Chondrocyte (in vitro differentiated cells): ENCODE data around the gene GAMT. TPM values are rescaled to one million over a fixed set of nuclear protein-coding genes. Genes with fewer than 3 reads are reported as not detected.
A peak's percentile ranks its signal among the peaks of the same experiment; 100 is the strongest.
"Not testable (repeated sequence)": the region's sequence is repeated elsewhere in the genome, so short reads cannot be mapped to it uniquely, and the experiment has no call there.

ENCODE experiments used
- DNase-seq: peaks from one replicate; pipeline ENCODE4 v3.0.0; 2021; ENCODE audit warnings: mixed read lengths, low spot score
- H3K27ac Mint-ChIP-seq: one replicate; pipeline ENCODE4 v1.8.0; 2021; ENCODE audit warnings: mild to moderate bottlenecking, moderate library complexity, mixed read lengths; ENCODE audit not compliant: unreplicated experiment
- H3K27me3 Mint-ChIP-seq: 2 replicates; pipeline ENCODE4 v1.8.0; 2021; ENCODE audit warnings: low read depth, mixed read lengths
- H3K36me3 Mint-ChIP-seq: 2 replicates; pipeline ENCODE4 v1.8.0; 2021; ENCODE audit warnings: low read depth, mixed read lengths
- H3K4me1 Mint-ChIP-seq: 2 replicates; pipeline ENCODE4 v1.8.0; 2021; ENCODE audit warnings: low read depth, mild to moderate bottlenecking, mixed read lengths
- H3K4me3 Mint-ChIP-seq: one replicate; pipeline ENCODE4 v1.8.0; 2021; ENCODE audit warnings: mild to moderate bottlenecking, moderate library complexity, mixed read lengths; ENCODE audit not compliant: unreplicated experiment
- H3K9me3 Mint-ChIP-seq: 2 replicates; pipeline ENCODE4 v1.8.0; 2021; ENCODE audit warnings: low read depth, mixed read lengths
- total RNA-seq: library from RNA; stranded (reverse); gene quantifications from 3 replicates; pipeline ENCODE4 v1.2.1, GENCODE V29; 2021
- TF ChIP-seq, protein P1 (sequence below): fragments of 200-600 bp; sonication (generic); IDR thresholded peaks from 2 replicates; pipeline ENCODE4 v1.5.0; 2021; ENCODE audit warnings: antibody characterized with exemption, mild to moderate bottlenecking, moderate library complexity

GAMT gene
- total RNA-seq, 1 donor from 2014 or later, result 32.5 TPM

- Mint-ChIP-seq H3K4me3 (peak overlapping the region; percentile 48), H3K36me3 (peaks cover 13% of the 10 kb centered on the region), H3K9me3 (no peaks in the 10 kb centered on the region), H3K27ac (no peak overlapping the region), H3K27me3 (no peaks in the 10 kb centered on the region), H3K4me1 (peaks cover 38% of the 10 kb centered on the region)
- DNase-seq, result no peak
- TF ChIP-seq, protein P1, sequence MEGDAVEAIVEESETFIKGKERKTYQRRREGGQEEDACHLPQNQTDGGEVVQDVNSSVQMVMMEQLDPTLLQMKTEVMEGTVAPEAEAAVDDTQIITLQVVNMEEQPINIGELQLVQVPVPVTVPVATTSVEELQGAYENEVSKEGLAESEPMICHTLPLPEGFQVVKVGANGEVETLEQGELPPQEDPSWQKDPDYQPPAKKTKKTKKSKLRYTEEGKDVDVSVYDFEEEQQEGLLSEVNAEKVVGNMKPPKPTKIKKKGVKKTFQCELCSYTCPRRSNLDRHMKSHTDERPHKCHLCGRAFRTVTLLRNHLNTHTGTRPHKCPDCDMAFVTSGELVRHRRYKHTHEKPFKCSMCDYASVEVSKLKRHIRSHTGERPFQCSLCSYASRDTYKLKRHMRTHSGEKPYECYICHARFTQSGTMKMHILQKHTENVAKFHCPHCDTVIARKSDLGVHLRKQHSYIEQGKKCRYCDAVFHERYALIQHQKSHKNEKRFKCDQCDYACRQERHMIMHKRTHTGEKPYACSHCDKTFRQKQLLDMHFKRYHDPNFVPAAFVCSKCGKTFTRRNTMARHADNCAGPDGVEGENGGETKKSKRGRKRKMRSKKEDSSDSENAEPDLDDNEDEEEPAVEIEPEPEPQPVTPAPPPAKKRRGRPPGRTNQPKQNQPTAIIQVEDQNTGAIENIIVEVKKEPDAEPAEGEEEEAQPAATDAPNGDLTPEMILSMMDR, result no peak
Measured at GRCh38 chr19:1441022-1441426, 39.7 kb upstream of the GAMT start.

- Mint-ChIP-seq H3K36me3 (peaks cover 13% of the 10 kb centered on the region), H3K9me3 (no peaks in the 10 kb centered on the region), H3K4me1 (peaks cover 36% of the 10 kb centered on the region), H3K27me3 (no peaks in the 10 kb centered on the region), H3K27ac (peak overlapping the region; percentile 8), H3K4me3 (peak overlapping the region; percentile 48)
- DNase-seq, result no peak
- TF ChIP-seq, protein P1, result no peak
Measured at GRCh38 chr19:1440418-1440801, 39.1 kb upstream of the GAMT start.

DNA sequence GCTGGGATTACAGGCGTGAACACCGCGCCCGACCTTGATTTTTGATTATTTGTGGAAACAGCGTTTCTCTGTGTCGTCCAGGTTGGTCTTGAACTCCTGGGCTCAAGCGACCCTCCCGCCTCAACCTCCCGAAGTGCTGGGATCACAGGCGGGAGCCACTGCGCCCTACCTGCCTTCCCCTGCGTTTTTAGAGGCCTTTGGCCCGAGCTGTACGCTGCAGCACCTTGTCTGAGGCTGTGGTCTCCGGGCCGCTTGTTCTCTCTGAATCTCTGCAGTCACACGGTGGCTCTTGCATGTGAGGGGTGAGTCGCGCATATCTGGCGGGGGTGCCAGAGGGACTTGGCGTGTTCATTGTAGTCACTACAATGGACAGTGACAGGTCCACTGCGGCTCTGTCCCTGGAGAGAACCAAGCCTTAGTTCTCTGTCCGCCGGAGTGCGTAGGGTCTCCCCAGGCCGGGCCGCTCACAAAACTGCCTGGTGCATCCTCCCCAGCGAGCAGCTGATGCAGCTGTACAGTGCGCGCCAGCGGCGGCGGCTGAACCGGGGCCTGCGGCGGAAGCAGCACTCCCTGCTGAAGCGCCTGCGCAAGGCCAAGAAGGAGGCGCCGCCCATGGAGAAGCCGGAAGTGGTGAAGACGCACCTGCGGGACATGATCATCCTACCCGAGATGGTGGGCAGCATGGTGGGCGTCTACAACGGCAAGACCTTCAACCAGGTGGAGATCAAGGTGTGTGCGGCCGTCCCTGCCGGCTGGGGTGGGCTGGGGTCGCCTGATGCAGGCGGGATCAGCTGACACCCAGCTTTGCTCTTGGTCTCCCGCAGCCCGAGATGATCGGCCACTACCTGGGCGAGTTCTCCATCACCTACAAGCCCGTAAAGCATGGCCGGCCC is 38.4 kb upstream of the GAMT start:
- peaks cover 13% of the 10 kb centered on the region for H3K36me3 Mint-ChIP-seq
- not testable (repeated sequence) for H3K9me3 Mint-ChIP-seq, H3K27me3 Mint-ChIP-seq, DNase-seq
- H3K4me1 Mint-ChIP-seq, result peaks cover 30% of the 10 kb centered on the region
- H3K27ac Mint-ChIP-seq, result peak overlapping the region; percentile 63
- H3K4me3 Mint-ChIP-seq, result peak overlapping the region; percentile 97

GRCh38 chr19:1438933-1439354 is 37.6 kb upstream of the GAMT start:
- DNase-seq, result no peak
- no peaks in the 10 kb centered on the region for H3K9me3 Mint-ChIP-seq
- H3K27ac Mint-ChIP-seq, result peak overlapping the region; percentile 78
- peaks cover 13% of the 10 kb centered on the region for H3K36me3 Mint-ChIP-seq
- no peaks in the 10 kb centered on the region for H3K27me3 Mint-ChIP-seq
- peak overlapping the region; percentile 97 for H3K4me3 Mint-ChIP-seq
- TF ChIP-seq, protein P1, result no peak
- peaks cover 28% of the 10 kb centered on the region for H3K4me1 Mint-ChIP-seq

GRCh38 chr19:1438035-1438932 is 36.9 kb upstream of the GAMT start, which contains the start of gene RPS15:
TSS of gene RPS15 (plus strand) at chr19:1438396. CDS start at chr19:1438426, 30 bp downstream.
- peak within 1 kb of the TSS; percentile 97 for H3K4me3 Mint-ChIP-seq
- TF ChIP-seq, protein P1, result peak; percentile 89
- H3K27me3 Mint-ChIP-seq, result no peaks in the 10 kb centered on the region
- peak; percentile 98 for DNase-seq
- peaks cover 25% of the 10 kb centered on the region for H3K4me1 Mint-ChIP-seq
- H3K36me3 Mint-ChIP-seq, result peaks cover 13% of the 10 kb centered on the region
- H3K27ac Mint-ChIP-seq, result peak within 1 kb of the TSS; percentile 100
- H3K9me3 Mint-ChIP-seq, result no peaks in the 10 kb centered on the region
